Mesendoderm (in vitro differentiated cells): Measurements from ENCODE around the gene SMCR8.

Experiments used
- DNase-seq: peaks from one replicate; pipeline ENCODE4 v3.0.0; 2013
- H2AK5ac ChIP-seq: 2 replicates; pipeline ENCODE4 v1.6.1; 2013; ENCODE audit warnings: low read length, inconsistent platforms
- H2BK120ac ChIP-seq: 2 replicates; pipeline ENCODE4 v1.6.1; 2013; ENCODE audit warnings: low read depth, mild to moderate bottlenecking, low read length, moderate library complexity, mixed read lengths
- H2BK15ac ChIP-seq: replicated peaks from 2 replicates; pipeline ENCODE4 v1.6.1; 2013; ENCODE audit warnings: low read depth, mild to moderate bottlenecking, moderate library complexity
- H2BK5ac ChIP-seq: 2 replicates; pipeline ENCODE4 v1.6.1; 2013; ENCODE audit warnings: low read length, inconsistent platforms
- H3K18ac ChIP-seq: 2 replicates; pipeline ENCODE4 v1.6.1; 2013; ENCODE audit warnings: mild to moderate bottlenecking, low read length, mixed read lengths
- H3K23ac ChIP-seq: one replicate; pipeline ENCODE4 v1.6.1; 2013; ENCODE audit warnings: low read length
- H3K27ac ChIP-seq: 2 replicates; pipeline ENCODE4 v1.5.1; 2013; ENCODE audit warnings: low read depth, mild to moderate bottlenecking, inconsistent platforms, low read length, moderate library complexity
- H3K27me3 ChIP-seq: 2 replicates; pipeline ENCODE4 v1.6.1; 2013; ENCODE audit warnings: low read length, control low read depth, mild to moderate bottlenecking, inconsistent platforms; ENCODE audit not compliant: insufficient read depth, poor library complexity
- H3K36me3 ChIP-seq: 2 replicates; pipeline ENCODE4 v1.6.1; 2013; ENCODE audit warnings: low read length, inconsistent platforms; ENCODE audit not compliant: control insufficient read depth, insufficient read depth
- H3K4ac ChIP-seq: one replicate; pipeline ENCODE4 v1.6.1; 2013; ENCODE audit warnings: low read depth, mild to moderate bottlenecking, low read length, moderate library complexity
- H3K4me1 ChIP-seq: 2 replicates; pipeline ENCODE4 v1.6.1; 2013; ENCODE audit warnings: low read depth, low read length, inconsistent platforms; ENCODE audit not compliant: control insufficient read depth
- H3K4me2 ChIP-seq: 2 replicates; pipeline ENCODE4 v1.6.1; 2013; ENCODE audit warnings: low read length
- H3K4me3 ChIP-seq: 2 replicates; pipeline ENCODE4 v1.5.1; 2013; ENCODE audit warnings: mild to moderate bottlenecking, low read length
- H3K56ac ChIP-seq: one replicate; pipeline ENCODE4 v1.6.1; 2013; ENCODE audit warnings: low read length
- H3K79me1 ChIP-seq: 2 replicates; pipeline ENCODE4 v1.6.1; 2013; ENCODE audit warnings: low read length, inconsistent platforms
- H3K79me2 ChIP-seq: 2 replicates; pipeline ENCODE4 v1.6.1; 2013; ENCODE audit warnings: mild to moderate bottlenecking, low read length; ENCODE audit not compliant: control insufficient read depth, insufficient read depth
- H3K9ac ChIP-seq: 2 replicates; pipeline ENCODE4 v1.6.1; 2013; ENCODE audit warnings: low read length, inconsistent platforms
- H4K5ac ChIP-seq: one replicate; pipeline ENCODE4 v1.6.1; 2013; ENCODE audit warnings: low read length
- H4K8ac ChIP-seq: one replicate; pipeline ENCODE4 v1.6.1; 2013; ENCODE audit warnings: low read depth, mild to moderate bottlenecking, control low read depth, low read length, moderate library complexity
- WGBS: extraction: QIAGEN DNeasy Blood & Tissue Kit; methylation state at CpG from one replicate; pipeline ENCODE4 v1.1.7; 2013; ENCODE audit warnings: low lambda C conversion rate, missing lambda C conversion rate; ENCODE audit not compliant: insufficient coverage; ENCODE audit errors: extremely low coverage; 5-methylcytosine and 5-hydroxymethylcytosine counted together

SMCR8 gene

DNA sequence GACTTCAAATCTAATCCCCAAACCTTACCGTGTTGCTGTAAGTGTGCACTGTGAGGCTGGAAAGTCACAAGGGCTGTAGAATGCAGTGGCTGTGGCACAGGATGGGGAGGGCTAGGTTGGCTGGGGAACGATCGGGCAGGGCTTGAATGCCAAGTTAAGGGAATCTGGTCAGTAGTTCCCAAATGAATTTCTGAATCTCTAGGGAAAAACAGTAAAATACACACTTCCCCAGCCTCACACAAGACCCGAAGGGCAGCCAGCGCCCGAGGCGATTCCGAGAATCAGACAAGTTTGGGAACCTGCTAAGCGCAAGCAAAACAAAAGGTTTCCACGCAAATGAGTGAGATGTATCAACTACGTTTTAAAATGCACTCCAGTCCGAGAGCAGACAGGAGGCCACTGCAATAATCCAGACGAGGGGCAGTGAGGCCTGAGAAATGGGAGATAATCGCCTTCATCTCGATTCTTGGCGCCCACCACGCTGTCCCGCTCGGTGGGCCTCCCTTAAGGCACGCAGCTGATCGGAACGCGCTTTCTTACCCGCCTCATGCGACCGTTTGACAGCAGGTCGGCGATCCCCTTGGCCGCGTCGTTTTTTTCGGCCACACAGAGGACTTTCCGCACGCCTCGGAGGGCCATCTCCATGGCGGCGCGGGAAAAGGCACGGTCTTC is 898 bp upstream of the SMCR8 start:
- H4K5ac ChIP-seq = no peak overlapping the region
- H3K9ac ChIP-seq = peak overlapping the region; percentile 86
- peak overlapping the region; percentile 65 for H3K18ac ChIP-seq
- H2AK5ac ChIP-seq = peak overlapping the region; percentile 38
- H3K79me1 ChIP-seq = peaks cover 32% of the 10 kb centered on the region
- no peak overlapping the region for H2BK15ac ChIP-seq
- H3K79me2 ChIP-seq = peaks cover 66% of the 10 kb centered on the region
- peak overlapping the region; percentile 97 for H3K56ac ChIP-seq
- H4K8ac ChIP-seq = no peak overlapping the region
- peak overlapping the region; percentile 73 for H3K4ac ChIP-seq
- H2BK5ac ChIP-seq = no peak overlapping the region
- H2BK120ac ChIP-seq = no peak overlapping the region
- H3K23ac ChIP-seq = peak overlapping the region; percentile 67
- peak overlapping the region; percentile 98 for H3K4me2 ChIP-seq
- H3K36me3 ChIP-seq = peaks cover 5% of the 10 kb centered on the region
- no CpG with 5 or more reads among the region's 39 CpGs for WGBS
- H3K27me3 ChIP-seq = no peaks in the 10 kb centered on the region
- DNase-seq = no peak
- peak overlapping the region; percentile 91 for H3K4me3 ChIP-seq
- H3K4me1 ChIP-seq = peaks cover 2% of the 10 kb centered on the region
- peak overlapping the region; percentile 85 for H3K27ac ChIP-seq

DNA sequence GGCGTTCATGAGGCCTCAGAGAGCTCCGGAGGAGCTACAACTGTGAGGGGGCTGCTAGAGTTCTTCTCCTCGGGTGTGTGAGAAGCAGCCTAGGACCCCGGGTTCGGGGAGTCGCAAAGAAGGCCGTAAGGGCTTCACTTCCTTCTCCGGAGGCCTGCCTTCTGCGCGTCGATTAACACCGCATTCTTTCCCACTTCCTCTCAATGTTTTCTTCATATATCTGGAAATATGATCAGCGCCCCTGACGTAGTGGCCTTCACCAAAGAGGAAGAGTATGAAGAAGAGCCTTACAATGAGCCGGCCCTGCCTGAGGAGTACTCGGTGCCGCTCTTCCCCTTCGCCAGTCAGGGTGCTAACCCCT is 449 bp downstream of the SMCR8 start:
- WGBS = no CpG with 5 or more reads among the region's 18 CpGs
- H2AK5ac ChIP-seq = no peak overlapping the region
- H2BK120ac ChIP-seq = no peak overlapping the region
- H3K79me2 ChIP-seq = peaks cover 66% of the 10 kb centered on the region
- peak overlapping the region; percentile 95 for H3K4me3 ChIP-seq
- H3K4ac ChIP-seq = peak overlapping the region; percentile 59
- no peak overlapping the region for H2BK15ac ChIP-seq
- no peak overlapping the region for H4K8ac ChIP-seq
- peak overlapping the region; percentile 86 for H3K9ac ChIP-seq
- no peaks in the 10 kb centered on the region for H3K27me3 ChIP-seq
- H3K79me1 ChIP-seq = peaks cover 36% of the 10 kb centered on the region
- H4K5ac ChIP-seq = no peak overlapping the region
- H3K27ac ChIP-seq = peak overlapping the region; percentile 85
- H3K36me3 ChIP-seq = peaks cover 5% of the 10 kb centered on the region
- peak overlapping the region; percentile 97 for H3K56ac ChIP-seq
- peak overlapping the region; percentile 84 for H3K4me2 ChIP-seq
- peaks cover 2% of the 10 kb centered on the region for H3K4me1 ChIP-seq
- no peak overlapping the region for H2BK5ac ChIP-seq
- H3K18ac ChIP-seq = no peak overlapping the region
- no peak overlapping the region for H3K23ac ChIP-seq
- no peak for DNase-seq

DNA sequence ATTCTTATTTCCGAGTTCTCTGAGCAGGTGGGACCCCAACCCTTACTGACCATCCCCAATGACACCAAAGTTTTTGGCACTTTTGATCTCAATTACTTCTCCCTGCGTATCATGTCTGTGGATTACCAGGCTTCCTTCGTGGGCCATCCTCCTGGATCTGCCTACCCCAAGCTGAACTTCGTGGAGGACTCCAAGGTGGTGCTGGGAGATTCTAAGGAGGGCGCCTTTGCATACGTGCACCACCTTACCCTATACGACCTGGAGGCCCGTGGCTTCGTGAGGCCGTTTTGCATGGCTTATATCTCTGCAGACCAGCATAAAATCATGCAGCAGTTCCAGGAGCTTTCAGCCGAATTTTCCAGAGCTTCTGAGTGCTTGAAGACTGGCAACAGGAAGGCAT is 868 bp downstream of the SMCR8 start:
- no peak overlapping the region for H3K4ac ChIP-seq
- no peak overlapping the region for H3K23ac ChIP-seq
- H4K5ac ChIP-seq = no peak overlapping the region
- H3K56ac ChIP-seq = peak overlapping the region; percentile 97
- H3K36me3 ChIP-seq = peaks cover 5% of the 10 kb centered on the region
- peaks cover 39% of the 10 kb centered on the region for H3K79me1 ChIP-seq
- no peak overlapping the region for H2BK15ac ChIP-seq
- DNase-seq = no peak
- H3K4me3 ChIP-seq = peak overlapping the region; percentile 95
- no peak overlapping the region for H2BK5ac ChIP-seq
- H3K27me3 ChIP-seq = no peaks in the 10 kb centered on the region
- peaks cover 2% of the 10 kb centered on the region for H3K4me1 ChIP-seq
- H4K8ac ChIP-seq = no peak overlapping the region
- H3K27ac ChIP-seq = no peak overlapping the region
- H3K79me2 ChIP-seq = peaks cover 64% of the 10 kb centered on the region
- H3K4me2 ChIP-seq = peak overlapping the region; percentile 84
- no peak overlapping the region for H3K18ac ChIP-seq
- no CpG with 5 or more reads among the region's 11 CpGs for WGBS
- H3K9ac ChIP-seq = peak overlapping the region; percentile 86
- H2BK120ac ChIP-seq = no peak overlapping the region
- H2AK5ac ChIP-seq = no peak overlapping the region

DNA sequence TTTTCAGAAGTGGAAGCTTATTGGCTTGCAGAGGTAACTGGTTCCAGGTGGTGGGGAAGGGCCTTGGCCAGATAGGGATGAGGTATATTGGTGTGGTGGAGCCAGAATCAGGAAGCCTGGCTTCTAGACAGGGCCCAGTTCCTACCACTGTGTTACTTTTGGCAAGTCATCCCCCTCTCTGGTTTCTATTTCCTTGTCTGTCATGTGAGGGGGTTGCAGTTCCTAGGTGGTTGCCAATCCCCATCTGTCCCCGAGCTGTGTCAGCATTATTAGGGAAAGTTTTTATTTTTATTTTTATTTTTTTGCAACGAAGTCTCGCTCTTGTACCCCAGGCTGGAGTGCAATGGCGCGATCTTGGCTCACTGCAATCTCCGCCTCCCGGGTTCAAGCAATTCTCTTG is 3.0 kb downstream of the SMCR8 start:
- Histone ChIP-seq H3K79me2 (peaks cover 47% of the 10 kb centered on the region), H3K4me1 (peaks cover under 1% of the 10 kb centered on the region), H3K18ac (no peak overlapping the region), H3K36me3 (no peaks in the 10 kb centered on the region), H3K56ac (no peak overlapping the region), H2BK120ac (no peak overlapping the region), H3K27me3 (no peaks in the 10 kb centered on the region), H4K8ac (no peak overlapping the region), H3K27ac (no peak overlapping the region), H3K79me1 (peaks cover 36% of the 10 kb centered on the region), H2BK5ac (no peak overlapping the region), H3K23ac (no peak overlapping the region), H3K4me2 (no peak overlapping the region), H4K5ac (no peak overlapping the region), H2BK15ac (no peak overlapping the region), H3K9ac (no peak overlapping the region), H2AK5ac (no peak overlapping the region), H3K4ac (no peak overlapping the region), H3K4me3 (no peak overlapping the region)
- WGBS = no CpG with 5 or more reads among the region's 7 CpGs
- DNase-seq = no peak

DNA sequence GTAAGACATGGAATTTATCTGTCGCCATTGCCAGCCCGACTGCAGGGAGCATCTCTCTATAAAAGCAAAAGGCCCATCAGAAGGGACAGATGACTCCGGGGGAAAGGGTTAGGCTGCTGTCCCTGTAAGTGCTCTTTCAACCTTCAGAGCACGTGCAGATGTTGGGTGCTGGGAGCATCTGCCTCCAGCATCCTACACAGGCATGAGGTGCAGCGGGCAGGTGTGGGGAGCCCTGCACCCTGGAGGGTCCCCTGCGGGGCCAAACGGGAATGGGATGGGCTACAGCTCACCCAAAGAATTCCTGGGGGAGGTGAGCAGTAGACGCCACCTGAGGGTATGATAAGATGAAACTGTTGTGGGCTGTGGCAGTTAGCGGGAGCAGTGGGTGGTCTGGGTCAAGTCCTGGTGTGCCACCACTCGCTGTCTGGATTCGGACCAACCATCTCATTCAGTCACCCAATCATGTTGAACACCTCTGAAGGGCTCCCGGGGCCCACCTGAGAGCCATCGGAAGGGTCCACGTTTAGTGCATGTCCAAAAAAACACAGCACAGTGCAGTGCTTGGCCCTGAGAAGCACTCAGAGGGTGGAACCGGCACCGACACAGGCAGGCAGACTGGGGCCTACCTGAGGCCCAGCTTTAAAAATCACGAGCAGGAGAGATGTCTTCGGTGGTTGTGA is 3.8 kb downstream of the SMCR8 start:
- no peaks in the 10 kb centered on the region for H3K4me1 ChIP-seq
- peaks cover 34% of the 10 kb centered on the region for H3K79me1 ChIP-seq
- H3K36me3 ChIP-seq = no peaks in the 10 kb centered on the region
- no peak overlapping the region for H3K4ac ChIP-seq
- H2AK5ac ChIP-seq = no peak overlapping the region
- no peak for DNase-seq
- peak overlapping the region; percentile 1 for H3K9ac ChIP-seq
- H3K4me3 ChIP-seq = no peak overlapping the region
- H2BK15ac ChIP-seq = no peak overlapping the region
- H4K8ac ChIP-seq = no peak overlapping the region
- no peak overlapping the region for H3K27ac ChIP-seq
- H2BK5ac ChIP-seq = no peak overlapping the region
- peaks cover 40% of the 10 kb centered on the region for H3K79me2 ChIP-seq
- H3K4me2 ChIP-seq = no peak overlapping the region
- no peak overlapping the region for H2BK120ac ChIP-seq
- no peak overlapping the region for H3K23ac ChIP-seq
- H4K5ac ChIP-seq = no peak overlapping the region
- peak overlapping the region; percentile 31 for H3K56ac ChIP-seq
- no peak overlapping the region for H3K18ac ChIP-seq
- no peaks in the 10 kb centered on the region for H3K27me3 ChIP-seq
- WGBS = no CpG with 5 or more reads among the region's 18 CpGs
